ENCODE measurements around the gene OR8D2.
"Not testable (repeated sequence)": the region's sequence is repeated elsewhere in the genome, so short reads cannot be mapped to it uniquely, and the experiment has no call there.

OR8D2 gene

DNA sequence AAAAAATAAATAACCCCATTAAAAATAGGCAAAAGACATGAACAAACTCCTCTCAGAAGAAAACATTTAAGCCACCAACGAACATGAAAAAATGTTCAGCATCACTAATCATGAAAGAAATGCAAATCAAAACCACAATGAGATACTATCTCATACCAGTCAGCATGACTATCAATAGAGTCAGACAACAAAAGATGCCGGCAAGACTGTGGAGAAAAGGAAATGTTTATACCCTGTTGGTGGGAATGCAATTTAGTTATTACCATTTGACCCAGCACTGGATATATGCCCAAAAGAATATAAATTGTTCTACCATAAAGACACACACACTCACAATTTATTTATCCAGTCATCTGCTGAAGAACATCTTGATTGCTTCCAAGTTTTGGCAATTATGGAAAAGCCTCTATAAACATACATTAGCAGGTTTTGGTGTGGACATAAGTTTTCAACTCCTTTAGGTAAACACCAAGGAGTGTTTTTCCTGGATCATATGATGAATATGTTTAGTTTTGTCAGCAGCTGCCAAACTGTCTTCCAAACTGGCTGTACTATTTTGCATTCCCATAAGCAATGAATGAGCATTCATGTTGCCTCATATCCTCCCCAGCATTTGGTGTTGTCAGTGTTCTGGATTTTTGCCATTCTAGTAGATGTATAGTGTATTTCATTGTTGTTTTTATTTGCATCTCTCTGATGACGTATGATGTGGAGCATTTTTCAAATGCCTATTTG is 34.2 kb downstream of the OR8D2 start:
- no peak for DNase-seq

- no peak for DNase-seq
These were observed 41.7 kb downstream of the OR8D2 start for GRCh38 chr11:124278261-124278660.

- DNase-seq, result no peak
These were observed 42.2 kb downstream of the OR8D2 start for GRCh38 chr11:124277804-124278203.

- DNase-seq, result no peak
These were observed 42.8 kb downstream of the OR8D2 start for GRCh38 chr11:124277207-124277606.

GRCh38 chr11:124276081-124276480 is 43.9 kb downstream of the OR8D2 start:
- no peak for DNase-seq

- DNase-seq, result no peak
These were observed 46.0 kb downstream of the OR8D2 start for GRCh38 chr11:124274000-124274399.

DNA sequence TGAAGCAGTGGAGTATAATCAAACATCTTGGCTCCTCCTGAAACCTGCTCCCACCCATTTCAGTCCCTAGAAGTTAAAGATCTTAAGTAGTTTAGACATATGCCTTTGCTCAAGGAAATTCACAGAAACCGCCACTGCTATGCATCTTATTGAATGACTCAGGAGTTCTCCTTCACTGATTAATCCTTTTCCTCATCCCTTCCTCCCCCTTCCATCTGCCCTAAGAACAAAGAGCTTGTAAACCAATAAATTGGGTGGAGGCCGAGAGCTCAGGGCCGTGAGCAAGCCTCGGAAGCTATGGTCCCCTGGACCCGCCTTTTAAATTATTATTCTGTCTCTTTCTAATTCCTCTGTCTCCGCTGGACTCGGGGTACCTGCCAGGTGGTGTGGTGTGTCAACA is 49.1 kb downstream of the OR8D2 start:
- not testable (repeated sequence) for DNase-seq
